ENCODE results near the gene DPH7. TPM values are rescaled to one million over a fixed set of nuclear protein-coding genes. Genes with fewer than 3 reads are reported as not detected.

DPH7 gene
- total and polyA plus RNA-seq, 2 of the 8 experiments (the other 6 are each of a cell fraction or from before 2014, with no cell fraction given): 44.6 to 45.5 TPM

DNA sequence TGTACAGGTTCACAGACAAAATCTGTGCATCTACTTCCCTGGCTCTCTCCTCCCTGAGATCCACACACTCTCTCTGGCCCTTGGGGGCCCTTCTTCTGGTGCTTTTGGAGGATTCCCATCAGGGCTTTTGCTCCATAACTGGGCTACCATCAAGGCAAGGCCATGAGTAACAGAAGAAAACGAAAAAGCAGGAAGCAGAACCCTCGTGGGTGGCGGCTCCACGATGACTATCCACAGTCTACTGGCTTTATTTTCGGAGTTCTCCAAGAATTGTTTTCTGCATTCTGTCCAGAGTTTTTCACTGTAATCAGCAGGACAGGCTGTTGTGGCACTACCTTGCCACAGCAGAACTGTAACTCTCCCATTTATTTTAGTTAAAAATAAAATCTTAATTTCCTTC, 48.4 kb downstream of the DPH7 start:
- POLR2A ChIA-PET (ENCODE audit: partially characterized antibody): no interaction called here
- Histone ChIP-seq H2AK5ac (ENCODE audit: low read depth, low read length) (no peak overlapping the region), H3K9ac (replicated peaks in 1 of 4; ENCODE audit: extremely low read depth in 1 of 4, low read depth in 3 of 4, low read length in 3 of 4) (no peak overlapping the region), H3K4me3 (ENCODE audit: extremely low read depth in 1 of 4, insufficient read depth in 2 of 4, low read depth in 3 of 4, low read length in 4 of 4) (no peak overlapping the region), H3K4me2 (ENCODE audit: insufficient read depth in 1 of 2, low read depth in 2 of 2, low read length in 2 of 2) (no peak overlapping the region), H2BK20ac (ENCODE audit: low read length) (no peak overlapping the region), H3K56ac (replicated peaks; ENCODE audit: insufficient read length, low read depth, low read length) (no peak overlapping the region), H3K23me2 (ENCODE audit: low read depth, low read length) (no peaks in the 10 kb centered on the region), H4K8ac (ENCODE audit: extremely low read depth, insufficient read depth, low read length) (no peak overlapping the region), H3K9me3 (ENCODE audit: insufficient read depth in 2 of 2, low read depth in 1 of 2, low read length in 1 of 2) (0 out of 4 replicates have a peak, but pooled peaks cover 0 to 2% of the 10 kb centered on the region in 2 experiments), H4K20me1 (replicated peaks in 1 of 2; ENCODE audit: control insufficient read depth in 1 of 2, insufficient read depth in 2 of 2, low read length in 2 of 2) (no peaks in the 10 kb centered on the region), H3K36me3 (ENCODE audit: control insufficient read depth in 2 of 4, insufficient read depth in 4 of 4, low read length in 3 of 4) (no peaks in the 10 kb centered on the region), H4K91ac (replicated peaks; ENCODE audit: insufficient read length, low read length) (no peak overlapping the region), H3K27me3 (replicated peaks in 1 of 4; ENCODE audit: control insufficient read depth in 3 of 4, extremely low read depth in 1 of 4, insufficient read depth in 3 of 4, low read length in 3 of 4) (no peaks in the 10 kb centered on the region), H2BK15ac (ENCODE audit: low read length) (no peak overlapping the region), H2AFZ (ENCODE audit: low read length) (no peak overlapping the region), H3K27ac (ENCODE audit: low read depth, low read length) (no peak overlapping the region), H3K14ac (ENCODE audit: insufficient read length) (no peak overlapping the region), H4K5ac (ENCODE audit: insufficient read length, low read depth, low read length) (no peak overlapping the region), H3K23ac (ENCODE audit: insufficient read length) (no peak overlapping the region), H2BK120ac (replicated peaks; ENCODE audit: low read depth, low read length) (no peak overlapping the region), H3K4ac (replicated peaks; ENCODE audit: insufficient read length, low read depth, low read length) (no peak overlapping the region), H2BK5ac (ENCODE audit: low read depth, low read length) (no peak overlapping the region), H3K18ac (ENCODE audit: extremely low read depth, low read length) (no peak overlapping the region), H3K4me1 (replicated peaks in 1 of 4; ENCODE audit: control insufficient read depth in 3 of 4, insufficient read depth in 4 of 4, low read length in 3 of 4) (no peaks in the 10 kb centered on the region; a peak in 2 of 7 replicates), H3K79me1 (ENCODE audit: low read depth, low read length) (no peaks in the 10 kb centered on the region), H2BK12ac (ENCODE audit: low read depth, low read length) (no peak overlapping the region), H3K79me2 (ENCODE audit: control insufficient read depth in 1 of 2, insufficient read depth in 2 of 2, low read length in 2 of 2) (no peaks in the 10 kb centered on the region)
- 83% methylated on average over 5 of the region's 5 CpGs; no CpG with 5 or more reads in 1 of the 2 experiments for WGBS, 2 experiments (ENCODE audit: extremely low coverage in 1 of 2, insufficient coverage in 1 of 2, insufficient read length in 1 of 2, insufficient replicate concordance in 2 of 2, low coverage in 1 of 2, low lambda C conversion rate in 2 of 2, missing lambda C conversion rate in 1 of 2)
- CTCF ChIA-PET (ENCODE audit: partially characterized antibody): interaction anchor here (0.7 to 1.2 kb wide), 2 partner anchors 9 to 243 kb away, joined by 3 to 4 read pairs; no protein-coding TSS in a partner anchor
- DNase-seq (ENCODE audit: low read depth in 1 of 2, low spot score in 2 of 2) (no peak), FAIRE-seq (no peak)
- TF ChIP-seq, protein P1, sequence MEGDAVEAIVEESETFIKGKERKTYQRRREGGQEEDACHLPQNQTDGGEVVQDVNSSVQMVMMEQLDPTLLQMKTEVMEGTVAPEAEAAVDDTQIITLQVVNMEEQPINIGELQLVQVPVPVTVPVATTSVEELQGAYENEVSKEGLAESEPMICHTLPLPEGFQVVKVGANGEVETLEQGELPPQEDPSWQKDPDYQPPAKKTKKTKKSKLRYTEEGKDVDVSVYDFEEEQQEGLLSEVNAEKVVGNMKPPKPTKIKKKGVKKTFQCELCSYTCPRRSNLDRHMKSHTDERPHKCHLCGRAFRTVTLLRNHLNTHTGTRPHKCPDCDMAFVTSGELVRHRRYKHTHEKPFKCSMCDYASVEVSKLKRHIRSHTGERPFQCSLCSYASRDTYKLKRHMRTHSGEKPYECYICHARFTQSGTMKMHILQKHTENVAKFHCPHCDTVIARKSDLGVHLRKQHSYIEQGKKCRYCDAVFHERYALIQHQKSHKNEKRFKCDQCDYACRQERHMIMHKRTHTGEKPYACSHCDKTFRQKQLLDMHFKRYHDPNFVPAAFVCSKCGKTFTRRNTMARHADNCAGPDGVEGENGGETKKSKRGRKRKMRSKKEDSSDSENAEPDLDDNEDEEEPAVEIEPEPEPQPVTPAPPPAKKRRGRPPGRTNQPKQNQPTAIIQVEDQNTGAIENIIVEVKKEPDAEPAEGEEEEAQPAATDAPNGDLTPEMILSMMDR (IDR thresholded peaks at IDR 0.05; ENCODE audit: control extremely low read depth in 1 of 3, insufficient read depth in 1 of 3, low read depth in 1 of 3, low read length in 3 of 3): no peak
- TF ChIP-seq RBBP5 (IDR thresholded peaks at IDR 0.05; ENCODE audit: borderline replicate concordance, low read depth, low read length): no peak
- TF ChIP-seq, protein P2, sequence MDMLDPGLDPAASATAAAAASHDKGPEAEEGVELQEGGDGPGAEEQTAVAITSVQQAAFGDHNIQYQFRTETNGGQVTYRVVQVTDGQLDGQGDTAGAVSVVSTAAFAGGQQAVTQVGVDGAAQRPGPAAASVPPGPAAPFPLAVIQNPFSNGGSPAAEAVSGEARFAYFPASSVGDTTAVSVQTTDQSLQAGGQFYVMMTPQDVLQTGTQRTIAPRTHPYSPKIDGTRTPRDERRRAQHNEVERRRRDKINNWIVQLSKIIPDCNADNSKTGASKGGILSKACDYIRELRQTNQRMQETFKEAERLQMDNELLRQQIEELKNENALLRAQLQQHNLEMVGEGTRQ (IDR thresholded peaks at IDR 0.05; ENCODE audit: low read length): no peak
- no peak for TF ChIP-seq TCF12 (IDR thresholded peaks at IDR 0.05; ENCODE audit: low read depth, low read length)
- no peak for TF ChIP-seq SP1 (IDR thresholded peaks at IDR 0.05; ENCODE audit: low read depth, low read length)
- no peak for TF ChIP-seq POLR2AphosphoS5 (IDR thresholded peaks at IDR 0.05; ENCODE audit: low read depth, low read length)
- TF ChIP-seq YY1 (IDR thresholded peaks at IDR 0.05; ENCODE audit: low read depth, low read length): no peak
- TF ChIP-seq FOSL1 (IDR thresholded peaks at IDR 0.05; ENCODE audit: insufficient read depth, low read depth, low read length): no peak
- TF ChIP-seq CBX8 (IDR thresholded peaks at IDR 0.05; ENCODE audit: borderline replicate concordance, low read depth, low read length): no peak
- no peak for TF ChIP-seq BRCA1 (IDR thresholded peaks at IDR 0.05; ENCODE audit: low read depth, low read length)
